Motor neuron (in vitro differentiated cells): Measurements from ENCODE around the gene OLR1. TPM values are rescaled to one million over a fixed set of nuclear protein-coding genes. Genes with fewer than 3 reads are reported as not detected.
A peak's percentile ranks its signal among the peaks of the same experiment; 100 is the strongest.
"Not testable (repeated sequence)": the region's sequence is repeated elsewhere in the genome, so short reads cannot be mapped to it uniquely, and the experiment has no call there.

Source experiments
- ATAC-seq, 8 experiments: fragments of 200-7000 bp; cut with Tn5 transposase; replicated peaks in 6 of 8; 2 replicates each; pipeline ENCODE4 v1.8.0; 2021; ENCODE audit warnings: mild to moderate bottlenecking in 8 of 8, moderate library complexity in 8 of 8
- H3K27ac ChIP-seq, 2 donors: fragments of 250-450 bp; sonication (Bioruptor Pico); 2 replicates each; pipeline ENCODE4 v1.9.0; 2021; ENCODE audit warnings: antibody characterized with exemption in 2 of 2, mild to moderate bottlenecking in 2 of 2, moderate library complexity in 1 of 2
- H3K4me1 ChIP-seq, 2 donors: fragments of 250-450 bp; sonication (Bioruptor Pico); replicated peaks in 1 of 2; 2 replicates each; pipeline ENCODE4 v1.6.1; 2021; ENCODE audit warnings: antibody characterized with exemption in 2 of 2, mild to moderate bottlenecking in 2 of 2, moderate library complexity in 1 of 2
- H3K4me3 ChIP-seq, 5 donors: fragments of 250-450 bp; sonication (Bioruptor Pico); 2 replicates each; pipeline ENCODE4 v1.9.0; 2021; ENCODE audit warnings: antibody characterized with exemption in 5 of 5, mild to moderate bottlenecking in 5 of 5, moderate library complexity in 4 of 5
- WGBS, 10 experiments: fragments of 450-650 bp; shearing (Covaris generic); methylation state at CpG; one replicate each; pipeline ENCODE4 v1.0.0; 2022; 5-methylcytosine and 5-hydroxymethylcytosine counted together
- in situ Hi-C, 9 experiments: fragments of 400-800 bp; cut with MboI; loops; one replicate each; pipeline ENCODE4 v1.15.0; 2021; ENCODE audit warnings: low sequenced_read_pairs in 9 of 9, low pct_unique_long_range_greater_than_20kb in 2 of 9; ENCODE audit not compliant: unreplicated experiment in 9 of 9
- total RNA-seq, 8 experiments: library from RNA; unstranded; fragments of 300-600 nt; gene quantifications; 2 replicates each; pipeline versions ENCODE4 v1.2.3 to v1.2.4, GENCODE V29; 2022

The OLR1 gene
- 1 to 10 TPM in 1 of 8 experiments, under 1 TPM in 1, not detected in 6; 0.47 to 1.4 TPM for total RNA-seq

DNA sequence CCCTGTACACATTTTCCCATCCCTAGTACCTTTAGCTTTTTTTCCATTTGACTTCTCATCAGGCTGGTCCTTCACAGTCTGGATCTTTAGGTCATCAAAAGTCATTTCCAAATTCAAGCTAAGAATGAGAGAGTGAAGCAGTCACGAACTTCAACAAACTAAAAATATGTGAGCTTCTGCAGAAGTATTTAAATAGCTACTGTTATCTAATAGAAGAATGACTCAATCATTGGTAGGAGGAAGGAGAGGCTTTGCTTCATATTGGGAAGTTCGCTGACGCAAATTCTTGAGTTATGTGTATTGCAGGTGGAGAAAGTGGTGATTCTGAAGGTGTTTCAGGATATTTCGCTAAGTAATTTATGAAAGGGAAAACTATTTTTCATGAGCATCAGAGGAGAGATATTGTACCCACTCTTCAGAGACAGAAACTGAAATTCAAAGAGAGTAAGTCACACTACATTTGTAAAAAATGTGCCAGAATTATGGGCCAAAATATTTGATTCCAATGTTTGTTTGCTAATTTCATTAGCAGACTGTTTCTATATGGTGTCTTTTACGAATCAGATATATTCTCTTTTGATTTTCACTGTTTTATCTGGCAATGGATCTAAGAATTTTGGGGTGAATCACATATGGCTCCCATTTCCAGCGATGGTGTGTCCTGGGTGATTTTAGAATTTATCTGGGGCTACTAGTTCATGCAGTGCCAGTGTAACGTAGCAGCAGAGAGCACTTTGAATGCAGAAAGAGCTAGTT is at the start of gene OLR1:
Gene OLR1 (minus strand): TSS at position 160 of the 756 bp plus-strand sequence. CDS start 55 bp downstream, at position 105.
- no peak for ATAC-seq
- H3K4me3 ChIP-seq: no peak within 1 kb of the TSS

DNA sequence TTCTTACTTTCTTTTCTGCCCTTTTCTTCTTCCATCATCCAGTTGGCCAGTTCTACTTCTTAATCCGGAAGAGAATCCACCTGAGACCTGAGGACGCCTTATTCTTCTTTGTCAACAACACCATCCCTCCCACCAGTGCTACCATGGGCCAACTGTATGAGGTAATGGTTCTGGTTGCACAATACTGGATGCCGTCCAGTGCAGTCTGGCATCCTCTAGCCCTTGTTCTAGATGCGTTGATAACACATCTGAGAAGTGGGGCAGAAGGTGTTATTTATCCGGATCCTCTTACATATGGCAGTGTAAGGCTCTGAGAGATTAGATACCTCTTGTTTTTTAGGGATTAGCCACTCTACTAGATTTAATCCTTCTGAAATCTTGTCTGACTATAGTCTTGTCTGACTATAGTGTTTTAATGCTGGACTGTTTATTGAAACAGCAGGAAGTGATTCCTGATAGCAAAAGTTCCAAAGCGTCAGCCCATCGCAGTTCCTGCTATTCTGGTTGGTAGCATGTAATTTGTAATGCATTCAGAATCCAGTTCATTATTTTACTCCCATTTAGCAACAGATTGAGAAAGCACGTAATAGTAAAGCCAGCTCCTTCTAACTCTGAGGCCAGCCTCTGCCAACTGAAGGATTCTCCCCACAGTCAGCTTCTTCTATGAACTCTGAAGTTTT is 48.6 kb upstream of the OLR1 start:
- Histone ChIP-seq H3K4me3 (no peak overlapping the region), H3K4me1 (peaks cover 0 to 1% of the 10 kb centered on the region in 2 donors), H3K27ac (no peak overlapping the region)
- peak in 1 of 8 experiments; percentile 9 for ATAC-seq
- 30 to 100% (median 94%) methylated on average over 1 to 8 of the region's 8 CpGs; no CpG with 5 or more reads in 1 of the 10 experiments for WGBS, 10 experiments
- in situ Hi-C loops: no loop called here

More for the DNA sequence above, at the start of gene OLR1:
- no peak within 1 kb of the TSS for H3K27ac ChIP-seq
- no peaks in the 10 kb centered on the region for H3K4me1 ChIP-seq
- in situ Hi-C loops: no loop called here
- WGBS, 10 experiments: 35 to 100% (median 76%) methylated on average over 1 to 7 of the region's 7 CpGs

DNA sequence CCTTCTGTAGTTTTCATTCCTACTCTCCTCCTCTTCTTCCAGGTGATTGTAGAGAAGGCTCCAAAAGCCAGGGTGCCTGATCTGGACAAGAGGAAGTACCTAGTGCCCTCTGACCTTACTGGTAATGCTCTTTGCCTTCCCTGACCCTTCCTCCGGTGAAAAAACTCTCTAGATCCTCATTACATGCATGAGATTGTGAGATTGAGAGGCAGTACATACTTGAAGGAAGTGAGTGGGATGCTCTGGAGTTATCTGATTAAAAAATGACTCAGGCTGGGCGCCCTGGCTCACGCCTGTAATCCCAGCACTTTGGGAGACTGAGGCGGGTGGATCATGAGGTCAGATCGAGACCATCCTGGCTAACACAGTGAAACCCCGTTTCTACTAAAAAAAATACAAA is 46.1 kb upstream of the OLR1 start:
- Histone ChIP-seq H3K4me3 (no peak overlapping the region), H3K27ac (no peak overlapping the region), H3K4me1 (peaks cover 9 to 10% of the 10 kb centered on the region in 2 donors)
- in situ Hi-C loops: no loop called here
- no peak for ATAC-seq
- 96 to 100% (median 100%) methylated on average over 1 to 4 of the region's 6 CpGs; no CpG with 5 or more reads in 6 of the 10 experiments for WGBS, 10 experiments

DNA sequence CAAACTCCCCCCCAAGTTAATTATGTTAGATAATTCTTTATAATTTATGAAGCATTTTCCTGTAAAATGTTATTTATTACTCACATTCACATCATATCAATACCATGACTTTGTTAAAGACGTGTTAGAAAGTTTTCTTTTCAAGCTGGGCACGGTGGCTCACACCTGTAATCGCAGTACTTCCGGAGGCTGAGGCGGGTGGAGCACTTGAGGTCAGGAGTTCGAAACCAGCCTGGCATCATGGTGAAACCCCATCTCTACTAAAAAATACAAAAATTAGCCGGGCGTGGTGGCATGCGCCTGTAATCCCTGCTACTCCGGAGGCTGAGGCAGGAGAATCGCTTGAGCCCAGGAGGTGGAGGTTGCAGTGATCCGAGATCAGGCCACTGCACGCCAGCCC is 44.0 kb upstream of the OLR1 start:
- in situ Hi-C loops, H3K4me3 ChIP-seq, H3K27ac ChIP-seq, ATAC-seq: not testable (repeated sequence)
- H3K4me1 ChIP-seq: peaks cover 10 to 11% of the 10 kb centered on the region in 2 donors
- 81 to 100% (median 93%) methylated on average over 4 to 12 of the region's 13 CpGs; no CpG with 5 or more reads in 1 of the 10 experiments for WGBS, 10 experiments

DNA sequence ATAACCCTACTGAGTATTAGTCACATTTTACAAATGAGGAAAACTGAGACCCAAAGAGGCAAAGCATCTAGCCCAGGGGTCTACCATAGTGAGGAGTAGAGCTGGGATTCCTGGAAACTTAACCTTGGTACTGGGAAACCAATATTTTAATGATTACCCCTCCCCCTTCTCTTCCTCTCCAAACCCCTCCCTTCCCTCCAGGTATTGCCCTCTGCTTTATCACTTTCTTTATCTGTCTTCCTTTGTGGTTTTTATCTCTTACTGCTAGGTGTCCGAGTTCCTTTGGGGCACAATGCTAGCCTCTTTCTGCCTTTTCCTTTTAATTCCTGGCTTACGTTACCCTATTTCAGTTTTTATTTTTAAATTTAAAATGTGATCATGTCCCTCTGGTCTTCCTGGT is 43.5 kb upstream of the OLR1 start:
- peak overlapping the region in 3 of 5 donors; percentile 64 to 87 (median 72) for H3K4me3 ChIP-seq
- 67 to 100% (median 83%) methylated on average over 1 to 2 of the region's 2 CpGs; no CpG with 5 or more reads in 1 of the 10 experiments for WGBS, 10 experiments
- in situ Hi-C loops: no loop called here

DNA sequence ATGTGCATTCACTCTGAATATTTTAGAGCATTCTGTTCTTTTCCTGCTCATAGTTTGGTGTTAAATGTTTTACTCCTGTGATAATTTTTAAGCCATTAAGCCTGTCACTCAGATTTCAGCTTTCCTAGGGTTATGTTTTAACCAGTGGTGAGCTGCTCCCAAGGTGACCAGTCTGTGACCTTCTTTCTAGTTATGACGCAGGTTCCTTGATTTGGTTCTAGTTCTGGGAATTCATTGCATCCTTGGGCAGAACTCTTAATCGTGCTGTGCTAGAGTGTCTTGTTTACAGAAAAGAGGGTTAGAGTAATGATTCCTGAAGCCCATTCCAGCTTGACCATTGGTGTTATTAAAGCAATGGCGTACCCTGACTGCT is 42.9 kb upstream of the OLR1 start:
- no peak overlapping the region for H3K27ac ChIP-seq
- in situ Hi-C loops: no loop called here
- peaks cover 10 to 11% of the 10 kb centered on the region in 2 donors for H3K4me1 ChIP-seq
- H3K4me3 ChIP-seq: peak overlapping the region; percentile 64 to 99 (median 72)
- 72 to 100% (median 82%) methylated on average over 1 to 3 of the region's 3 CpGs for WGBS, 10 experiments
- no peak for ATAC-seq

More for the DNA sequence above, 43.5 kb upstream of the OLR1 start:
- Histone ChIP-seq H3K4me1 (peaks cover 10 to 11% of the 10 kb centered on the region in 2 donors), H3K27ac (no peak overlapping the region)
- ATAC-seq: no peak

DNA sequence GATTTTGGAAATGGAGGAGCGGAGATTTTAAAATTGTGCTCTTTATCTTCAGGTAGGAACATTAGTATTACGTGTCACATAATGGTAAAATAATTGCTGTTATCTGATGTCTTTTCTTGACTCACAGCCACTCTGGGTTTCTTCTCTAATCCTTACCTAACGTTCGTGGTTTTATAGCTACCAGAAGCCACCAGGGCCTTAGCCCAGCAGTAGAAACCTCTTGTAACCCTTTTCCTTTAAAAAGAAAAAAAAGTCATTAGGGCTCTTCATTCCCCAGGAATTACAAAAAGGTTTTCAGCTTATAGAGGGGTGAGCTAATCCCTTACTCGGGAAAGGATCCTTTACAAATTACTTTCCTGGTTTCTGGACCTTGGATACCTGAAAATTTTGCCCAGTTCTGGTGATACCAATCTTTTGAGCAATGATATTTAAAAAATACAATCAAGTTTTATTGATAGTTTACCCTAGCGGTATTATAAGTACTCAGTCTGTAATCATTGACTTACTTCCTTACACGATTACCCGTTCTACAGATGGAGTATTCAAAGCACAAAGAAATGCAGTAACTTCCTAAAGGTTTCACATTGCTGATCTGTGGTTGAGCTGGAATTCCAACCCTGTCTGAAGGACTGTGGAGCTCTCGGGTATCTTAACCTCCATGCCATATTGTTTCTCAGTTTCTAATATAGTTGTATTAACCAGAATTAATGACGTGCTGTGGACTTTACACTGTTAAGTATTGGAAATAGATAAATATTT is 42.4 kb upstream of the OLR1 start:
- peaks cover 10 to 11% of the 10 kb centered on the region in 2 donors for H3K4me1 ChIP-seq
- in situ Hi-C loops: no loop called here
- WGBS, 10 experiments: 4 to 58% (median 32%) methylated on average over 2 to 10 of the region's 10 CpGs
- H3K27ac ChIP-seq: no peak overlapping the region
- H3K4me3 ChIP-seq: peak overlapping the region; percentile 64 to 99 (median 72)
- ATAC-seq: no peak

DNA sequence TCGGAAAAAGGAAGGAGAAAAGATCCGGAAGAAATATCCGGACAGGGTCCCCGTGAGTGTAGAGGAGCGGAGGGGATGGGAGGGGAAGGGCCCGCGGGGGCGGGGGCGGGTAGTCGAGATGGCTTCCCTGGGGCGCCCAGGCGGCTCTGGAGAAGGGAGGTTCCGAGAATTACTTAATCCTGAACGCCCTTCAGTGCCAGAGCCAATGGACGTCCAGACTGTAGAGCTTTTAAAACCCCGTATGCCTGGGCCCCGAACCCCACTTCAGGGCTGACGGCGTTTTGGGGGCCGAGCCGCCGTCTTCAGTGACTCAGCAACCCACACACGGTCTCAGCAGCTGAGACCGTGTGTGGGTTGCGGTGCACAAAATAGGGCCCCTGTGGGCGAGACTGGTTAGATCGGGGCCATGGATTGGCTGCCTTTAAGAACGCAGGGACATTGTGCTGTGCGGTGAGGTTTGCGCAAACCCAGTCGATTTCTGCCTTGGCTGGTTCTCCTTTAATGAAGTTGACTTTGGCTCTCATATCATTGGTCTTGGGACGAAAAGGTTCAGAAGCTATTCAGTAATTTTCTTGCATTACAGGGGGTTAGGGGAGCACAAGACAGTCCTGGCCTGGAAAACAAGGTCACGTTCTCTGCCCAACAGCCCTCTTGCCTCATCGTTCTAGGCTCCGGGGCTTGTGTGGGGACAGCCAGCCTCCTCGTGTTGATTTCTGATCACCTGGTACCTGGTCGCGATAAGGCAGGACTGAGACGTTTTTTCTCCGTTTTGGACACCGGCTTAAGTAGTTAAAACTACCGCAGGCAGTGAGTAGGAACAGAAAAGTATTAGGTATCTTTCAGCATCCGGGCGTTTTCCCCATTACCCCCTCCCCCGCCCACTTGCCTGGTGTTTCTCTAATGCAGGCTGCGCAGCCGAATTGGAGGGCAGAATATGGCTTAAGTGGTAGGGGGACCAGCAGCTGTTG is 41.5 kb upstream of the OLR1 start:
- H3K4me3 ChIP-seq: peak overlapping the region; percentile 64 to 99 (median 72)
- in situ Hi-C loops: no loop called here
- WGBS, 10 experiments: 0 to 2% (median 0%) methylated on average over 3 to 17 of the region's 47 CpGs; no CpG with 5 or more reads in 3 of the 10 experiments
- peaks cover 10 to 11% of the 10 kb centered on the region in 2 donors for H3K4me1 ChIP-seq
- ATAC-seq: peak; percentile 27 to 45 (median 32)
- H3K27ac ChIP-seq: peak overlapping the region; percentile 92 to 95

DNA sequence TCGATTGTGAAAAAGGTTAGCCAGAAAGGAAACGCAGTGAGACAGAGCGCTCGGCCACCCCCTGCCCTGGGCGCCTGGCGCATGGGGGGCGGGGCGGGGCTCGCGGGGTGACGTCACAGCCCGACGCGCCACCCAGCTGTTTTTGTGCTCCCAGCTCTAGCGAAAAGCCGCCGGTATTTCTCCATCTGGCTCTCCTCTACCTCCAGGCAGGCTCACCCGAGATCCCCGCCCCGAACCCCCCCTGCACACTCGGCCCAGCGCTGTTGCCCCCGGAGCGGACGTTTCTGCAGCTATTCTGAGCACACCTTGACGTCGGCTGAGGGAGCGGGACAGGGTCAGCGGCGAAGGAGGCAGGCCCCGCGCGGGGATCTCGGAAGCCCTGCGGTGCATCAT is 40.8 kb upstream of the OLR1 start, which contains the start of gene GABARAPL1:
Gene GABARAPL1 (plus strand): TSS at position 139 of the 393 bp plus-strand sequence. CDS start 253 bp downstream, at position 392.
- ATAC-seq: peak; percentile 48 to 79 (median 70)
- H3K4me3 ChIP-seq: peak within 1 kb of the TSS; percentile 64 to 99 (median 72)
- WGBS, 10 experiments: 0 to 3% (median 0%) methylated on average over 1 to 6 of the region's 35 CpGs; no CpG with 5 or more reads in 6 of the 10 experiments
- H3K27ac ChIP-seq: peak within 1 kb of the TSS; percentile 92 to 95
- in situ Hi-C loops: no loop called here
- H3K4me1 ChIP-seq: peaks cover 10 to 11% of the 10 kb centered on the region in 2 donors

DNA sequence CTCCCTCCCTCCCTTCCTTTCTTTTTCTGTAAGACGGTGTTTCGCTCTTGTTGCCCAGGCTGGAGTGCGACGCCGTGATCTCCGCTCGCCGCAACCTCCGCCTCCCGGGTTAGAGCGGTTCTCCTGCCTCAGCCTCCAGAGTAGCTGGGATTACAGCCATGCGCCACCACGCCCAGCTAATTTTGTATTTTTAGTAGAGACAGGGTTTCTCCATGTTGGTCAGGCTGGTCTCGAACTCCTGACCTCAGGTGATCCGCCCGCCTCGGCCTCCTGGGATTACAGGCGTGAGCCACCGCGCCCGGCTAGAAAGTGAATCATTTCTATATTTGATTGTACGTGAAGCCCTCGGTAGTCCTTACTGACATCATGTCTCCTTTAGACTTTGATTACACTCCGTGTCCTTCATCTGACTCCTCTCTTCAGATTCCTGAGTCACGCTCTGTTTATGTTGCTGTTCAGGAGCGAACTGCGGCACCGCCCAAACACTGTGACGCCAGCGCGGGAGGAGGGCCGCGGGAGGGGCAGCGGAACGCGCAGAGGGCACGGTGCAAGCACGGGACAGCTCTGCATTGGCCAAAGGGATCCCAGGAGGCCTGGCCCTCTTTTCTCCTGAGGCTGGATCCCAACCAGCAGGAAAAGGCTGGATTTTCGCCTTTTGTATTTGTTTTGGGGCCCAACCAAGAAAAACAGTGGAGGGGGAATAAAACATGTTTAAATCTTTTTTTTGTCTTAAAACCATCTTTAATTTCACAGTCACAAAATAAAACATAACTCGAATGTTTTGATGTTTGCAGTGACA is 40.2 kb upstream of the OLR1 start:
- Histone ChIP-seq H3K27ac (peak overlapping the region; percentile 92 to 95), H3K4me1 (peaks cover 10 to 11% of the 10 kb centered on the region in 2 donors), H3K4me3 (peak overlapping the region; percentile 64 to 99 (median 72))
- peak; percentile 75 to 92 (median 92) for ATAC-seq
- 0 to 100% (median 9%) methylated on average over 1 to 22 of the region's 40 CpGs for whole genome bisulfite sequencing, 10 experiments
- in situ Hi-C loops: no loop called here
